Gastroesophageal sphincter (tissue), 4 donors: ENCODE data around the gene PDE3B. TPM values are rescaled to one million over a fixed set of nuclear protein-coding genes. Genes with fewer than 3 reads are reported as not detected.
"Not testable (repeated sequence)": the region's sequence is repeated elsewhere in the genome, so short reads cannot be mapped to it uniquely, and the experiment has no call there.

Source experiments
- ATAC-seq: fragments of 150-250 bp; one replicate; pipeline ENCODE4 v1.9.1; 2016; ENCODE audit warnings: mild to moderate bottlenecking, moderate library complexity
- H3K27ac ChIP-seq, 4 donors: fragments of 200-600 bp; sonication (generic) in 3 of 4; 1 replicate in 3 of 4; 2 replicates in 1 of 4; pipeline ENCODE4 v1.5.1; 2016 to 2019
- H3K27me3 ChIP-seq: fragments of 200-600 bp; sonication (generic); one replicate; pipeline ENCODE4 v1.5.1; 2019
- H3K36me3 ChIP-seq, 2 donors: fragments of 200-600 bp; sonication (generic); one replicate each; pipeline ENCODE4 v1.5.1; 2019; ENCODE audit warnings: control low read depth in 1 of 2
- H3K4me1 ChIP-seq, 3 donors: fragments of 200-600 bp; sonication (generic); 1 replicate in 2 of 3; 2 replicates in 1 of 3; pipeline ENCODE4 v1.5.1; 2016 to 2019; ENCODE audit warnings: control low read depth in 2 of 3
- H3K4me3 ChIP-seq, 2 donors: fragments of 200-600 bp; sonication (generic); one replicate each; pipeline ENCODE4 v1.5.1; 2019; ENCODE audit warnings: mild to moderate bottlenecking in 1 of 2, moderate library complexity in 1 of 2
- H3K9me3 ChIP-seq, 3 donors: fragments of 200-600 bp; sonication (generic); one replicate each; pipeline ENCODE4 v1.5.1; 2017 to 2019; ENCODE audit warnings: control low read depth in 2 of 3
- CTCF ChIP-seq, 4 experiments: fragments of 200-600 bp in 2 of 4; fragments of 450-650 bp in 2 of 4; sonication (generic) in 1 of 4; IDR thresholded peaks; one replicate each; pipeline ENCODE4 v1.5.1; 2017 to 2019; ENCODE audit warnings: antibody characterized with exemption in 4 of 4, mild to moderate bottlenecking in 2 of 4, moderate library complexity in 2 of 4
- EP300 ChIP-seq: sonication (generic); formaldehyde crosslinking; IDR thresholded peaks from one replicate; pipeline ENCODE4 v1.6.1; 2017; ENCODE audit warnings: antibody characterized with exemption, mild to moderate bottlenecking
- POLR2A ChIP-seq, 2 donors: fragments of 450-650 bp; IDR thresholded peaks; one replicate each; pipeline ENCODE4 v1.6.1; 2017; ENCODE audit warnings: antibody characterized with exemption in 2 of 2, mild to moderate bottlenecking in 2 of 2, moderate library complexity in 1 of 2
- POLR2AphosphoS5 ChIP-seq: sonication (generic); formaldehyde crosslinking; IDR thresholded peaks from one replicate; pipeline ENCODE4 v1.6.1; 2017; ENCODE audit warnings: antibody characterized with exemption
- WGBS, 2 donors: methylation state at CpG; one replicate each; pipeline ENCODE4 v1.1.5; 2018; ENCODE audit warnings: low coverage in 1 of 2; 5-methylcytosine and 5-hydroxymethylcytosine counted together
- total RNA-seq, 4 donors: library from RNA; depleted of rRNA; stranded (reverse); fragments of >200 nt; gene quantifications; one replicate each; pipeline ENCODE4 v1.1.0, GENCODE V29; 2016

The PDE3B gene
- total RNA-seq, 4 donors from 2014 or later = 11.7 to 21.8 (median 17.9) TPM

GRCh38 chr11:14881576-14882193 is 238.1 kb downstream of the PDE3B start:
- 87 to 100% methylated on average over 2 of the region's 2 CpGs for WGBS, 2 donors
- TF ChIP-seq EP300 = no peak
- Histone ChIP-seq H3K27me3 (no peaks in the 10 kb centered on the region), H3K27ac (no peak overlapping the region), H3K36me3 (peaks cover 0 to 32% of the 10 kb centered on the region in 2 donors), H3K4me1 (no peaks in the 10 kb centered on the region), H3K9me3 (no peaks in the 10 kb centered on the region), H3K4me3 (no peak overlapping the region)
- ATAC-seq = no peak

- Histone ChIP-seq H3K4me1 (peaks cover 0 to 4% (median 0%) of the 10 kb centered on the region in 3 donors), H3K27ac (no peak overlapping the region), H3K27me3 (no peaks in the 10 kb centered on the region), H3K4me3 (no peak overlapping the region), H3K9me3 (no peaks in the 10 kb centered on the region), H3K36me3 (peaks cover 0 to 27% of the 10 kb centered on the region in 2 donors)
- WGBS, 2 donors = 57 to 75% methylated on average over 1 of the region's 1 CpG
- TF ChIP-seq EP300 (no peak), CTCF (IDR thresholded peaks at IDR 0.05) (no peak)
- ATAC-seq = no peak
Measured at GRCh38 chr11:14882196-14882595, 238.6 kb downstream of the PDE3B start.

- H3K27ac ChIP-seq, H3K27me3 ChIP-seq, ATAC-seq, H3K4me3 ChIP-seq, H3K9me3 ChIP-seq, H3K4me1 ChIP-seq: not testable (repeated sequence)
- no CpG with 5 or more reads among the region's 1 CpG for WGBS, 2 donors
- H3K36me3 ChIP-seq = peaks cover 0 to 12% of the 10 kb centered on the region in 2 donors
Measured at GRCh38 chr11:14883683-14884082, 240.1 kb downstream of the PDE3B start.

GRCh38 chr11:14884667-14885273 is 241.2 kb downstream of the PDE3B start:
- Histone ChIP-seq H3K36me3 (peaks cover 0 to 6% of the 10 kb centered on the region in 2 donors), H3K27ac (no peak overlapping the region), H3K9me3 (no peaks in the 10 kb centered on the region), H3K4me1 (peaks cover 0 to 16% (median 0%) of the 10 kb centered on the region in 3 donors), H3K27me3 (no peaks in the 10 kb centered on the region), H3K4me3 (no peak overlapping the region)
- 93 to 100% methylated on average over 1 of the region's 1 CpG for WGBS, 2 donors
- no peak for ATAC-seq
- no peak for TF ChIP-seq CTCF (IDR thresholded peaks at IDR 0.05)
- TF ChIP-seq POLR2A (IDR thresholded peaks at IDR 0.05) = no peak
- no peak for TF ChIP-seq EP300
- TF ChIP-seq POLR2AphosphoS5 = no peak

GRCh38 chr11:14886513-14886912 is 242.9 kb downstream of the PDE3B start:
- Histone ChIP-seq H3K27ac (no peak overlapping the region), H3K36me3 (no peaks in the 10 kb centered on the region), H3K27me3 (no peaks in the 10 kb centered on the region), H3K4me1 (peaks cover 0 to 30% (median 0%) of the 10 kb centered on the region in 3 donors), H3K9me3 (no peaks in the 10 kb centered on the region), H3K4me3 (no peak overlapping the region)
- 60 to 80% methylated on average over 1 of the region's 1 CpG for WGBS, 2 donors
- TF ChIP-seq EP300 (no peak), CTCF (IDR thresholded peaks at IDR 0.05) (no peak), POLR2AphosphoS5 (no peak), POLR2A (IDR thresholded peaks at IDR 0.05) (no peak)
- no peak for ATAC-seq
